GM23338 (cell line): ENCODE data around the gene RBMS2. TPM values are rescaled to one million over a fixed set of nuclear protein-coding genes. Genes with fewer than 3 reads are reported as not detected.

ENCODE experiments used
- ETS1 ChIP-seq: IDR thresholded peaks from 2 replicates; pipeline ENCODE4 v1.6.1; 2016; ENCODE audit warnings: antibody characterized with exemption
- NANOG ChIP-seq: IDR thresholded peaks from 2 replicates; pipeline ENCODE4 v1.6.1; 2016; ENCODE audit warnings: antibody characterized with exemption, borderline replicate concordance
- POLR2AphosphoS5 ChIP-seq: IDR thresholded peaks from 2 replicates; pipeline ENCODE4 v1.6.1; 2016; ENCODE audit warnings: antibody characterized with exemption, low read depth
- STAT1 ChIP-seq: IDR thresholded peaks from one replicate; pipeline ENCODE4 v1.6.1; 2016; ENCODE audit warnings: antibody characterized with exemption; ENCODE audit not compliant: unreplicated experiment
- ZNF114 ChIP-seq: fragments of 250-450 bp; sonication (Bioruptor Pico); IDR thresholded peaks from 2 replicates; pipeline ENCODE4 v1.5.0; 2020; ENCODE audit warnings: mild to moderate bottlenecking, moderate library complexity
- ZNF462 ChIP-seq: fragments of 250-450 bp; sonication (Bioruptor Pico); IDR thresholded peaks from 2 replicates; pipeline ENCODE4 v1.5.0; 2020; ENCODE audit warnings: mild to moderate bottlenecking, moderate library complexity
- polyA plus RNA-seq: library from polyadenylated mRNA; unstranded; fragments of >200 nt; fragmentation: Nextera tagmentation; extraction: Ambion mirVana; gene quantifications from 2 replicates; pipeline ENCODE4 v1.2.1, GENCODE V29; 2016
- total RNA-seq: library from RNA; depleted of rRNA; stranded (reverse); fragments of >200 nt; shearing (Covaris generic); gene quantifications from 2 replicates; pipeline ENCODE4 v1.2.3, GENCODE V29; 2014
- TF ChIP-seq, protein P1 (sequence below): IDR thresholded peaks from one replicate; pipeline ENCODE4 v1.6.1; 2018; ENCODE audit warnings: antibody characterized with exemption; ENCODE audit not compliant: unreplicated experiment

The RBMS2 gene
- total and polyA plus RNA-seq, 2 experiments from 2014 or later: 9.2 to 16.8 TPM

- TF ChIP-seq ZNF462 (CRISPR knock-in tag): no peak
- TF ChIP-seq NANOG: no peak
- no peak for TF ChIP-seq STAT1
- TF ChIP-seq ZNF114 (CRISPR knock-in tag): no peak
- TF ChIP-seq, protein P1, sequence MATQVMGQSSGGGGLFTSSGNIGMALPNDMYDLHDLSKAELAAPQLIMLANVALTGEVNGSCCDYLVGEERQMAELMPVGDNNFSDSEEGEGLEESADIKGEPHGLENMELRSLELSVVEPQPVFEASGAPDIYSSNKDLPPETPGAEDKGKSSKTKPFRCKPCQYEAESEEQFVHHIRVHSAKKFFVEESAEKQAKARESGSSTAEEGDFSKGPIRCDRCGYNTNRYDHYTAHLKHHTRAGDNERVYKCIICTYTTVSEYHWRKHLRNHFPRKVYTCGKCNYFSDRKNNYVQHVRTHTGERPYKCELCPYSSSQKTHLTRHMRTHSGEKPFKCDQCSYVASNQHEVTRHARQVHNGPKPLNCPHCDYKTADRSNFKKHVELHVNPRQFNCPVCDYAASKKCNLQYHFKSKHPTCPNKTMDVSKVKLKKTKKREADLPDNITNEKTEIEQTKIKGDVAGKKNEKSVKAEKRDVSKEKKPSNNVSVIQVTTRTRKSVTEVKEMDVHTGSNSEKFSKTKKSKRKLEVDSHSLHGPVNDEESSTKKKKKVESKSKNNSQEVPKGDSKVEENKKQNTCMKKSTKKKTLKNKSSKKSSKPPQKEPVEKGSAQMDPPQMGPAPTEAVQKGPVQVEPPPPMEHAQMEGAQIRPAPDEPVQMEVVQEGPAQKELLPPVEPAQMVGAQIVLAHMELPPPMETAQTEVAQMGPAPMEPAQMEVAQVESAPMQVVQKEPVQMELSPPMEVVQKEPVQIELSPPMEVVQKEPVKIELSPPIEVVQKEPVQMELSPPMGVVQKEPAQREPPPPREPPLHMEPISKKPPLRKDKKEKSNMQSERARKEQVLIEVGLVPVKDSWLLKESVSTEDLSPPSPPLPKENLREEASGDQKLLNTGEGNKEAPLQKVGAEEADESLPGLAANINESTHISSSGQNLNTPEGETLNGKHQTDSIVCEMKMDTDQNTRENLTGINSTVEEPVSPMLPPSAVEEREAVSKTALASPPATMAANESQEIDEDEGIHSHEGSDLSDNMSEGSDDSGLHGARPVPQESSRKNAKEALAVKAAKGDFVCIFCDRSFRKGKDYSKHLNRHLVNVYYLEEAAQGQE: no peak
- TF ChIP-seq ETS1: no peak
- no peak for TF ChIP-seq POLR2AphosphoS5
These were observed 112.0 kb downstream of the RBMS2 start (continued) for GRCh38 chr12:56633468-56634241.
